HG03139 (cell line): ENCODE results near the gene PDE6D.
A peak's percentile ranks its signal among the peaks of the same experiment; 100 is the strongest.

ENCODE experiments used
- ATAC-seq: cut with Tn5 transposase; IDR thresholded peaks from one replicate; pipeline ENCODE4 v1.9.1; 2021; ENCODE audit not compliant: unreplicated experiment

PDE6D gene

DNA sequence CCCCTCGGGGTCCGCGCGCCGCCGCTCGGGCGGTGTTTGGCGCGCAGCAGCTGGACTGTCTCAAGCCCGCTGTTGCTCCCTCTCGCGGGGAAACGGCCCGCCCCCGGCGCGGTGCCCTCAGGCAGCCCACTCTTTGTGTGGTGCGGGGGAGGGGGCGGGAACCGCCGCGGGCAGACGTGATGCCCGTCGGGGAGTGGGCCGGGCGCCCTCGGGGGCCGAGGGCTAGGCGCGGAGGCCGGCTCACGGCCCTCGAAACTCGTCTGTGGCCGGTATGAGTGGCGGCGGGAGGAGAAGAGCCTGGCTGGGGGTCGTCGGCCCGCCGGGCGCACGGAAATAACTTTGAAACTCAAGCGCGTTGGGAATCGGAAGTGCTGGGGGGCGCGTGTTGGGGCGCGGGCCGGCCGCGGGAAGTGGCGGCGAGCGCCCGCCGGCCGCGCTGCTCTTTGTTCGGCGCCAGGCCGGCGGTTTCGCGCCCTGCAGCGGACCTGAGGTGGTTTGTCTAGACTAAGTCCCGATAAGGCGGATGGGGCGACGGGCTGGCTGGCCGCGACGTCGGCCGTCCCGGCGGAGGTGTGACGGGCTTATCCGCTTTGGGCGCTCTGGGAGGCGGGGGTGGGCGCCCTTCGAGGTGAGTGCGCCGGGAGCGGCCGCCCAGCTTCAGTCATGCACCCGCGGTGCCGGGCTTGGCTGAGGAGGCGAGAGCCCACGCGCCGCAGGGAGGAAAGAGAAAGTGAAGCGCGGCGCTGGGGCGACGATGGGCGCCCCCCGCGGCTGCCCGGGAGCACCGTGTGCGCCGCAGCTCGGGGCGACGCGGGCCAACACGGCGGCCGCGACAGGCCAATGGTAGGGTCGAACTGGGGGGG is 72.1 kb downstream of the PDE6D start:
- no peak for ATAC-seq

DNA sequence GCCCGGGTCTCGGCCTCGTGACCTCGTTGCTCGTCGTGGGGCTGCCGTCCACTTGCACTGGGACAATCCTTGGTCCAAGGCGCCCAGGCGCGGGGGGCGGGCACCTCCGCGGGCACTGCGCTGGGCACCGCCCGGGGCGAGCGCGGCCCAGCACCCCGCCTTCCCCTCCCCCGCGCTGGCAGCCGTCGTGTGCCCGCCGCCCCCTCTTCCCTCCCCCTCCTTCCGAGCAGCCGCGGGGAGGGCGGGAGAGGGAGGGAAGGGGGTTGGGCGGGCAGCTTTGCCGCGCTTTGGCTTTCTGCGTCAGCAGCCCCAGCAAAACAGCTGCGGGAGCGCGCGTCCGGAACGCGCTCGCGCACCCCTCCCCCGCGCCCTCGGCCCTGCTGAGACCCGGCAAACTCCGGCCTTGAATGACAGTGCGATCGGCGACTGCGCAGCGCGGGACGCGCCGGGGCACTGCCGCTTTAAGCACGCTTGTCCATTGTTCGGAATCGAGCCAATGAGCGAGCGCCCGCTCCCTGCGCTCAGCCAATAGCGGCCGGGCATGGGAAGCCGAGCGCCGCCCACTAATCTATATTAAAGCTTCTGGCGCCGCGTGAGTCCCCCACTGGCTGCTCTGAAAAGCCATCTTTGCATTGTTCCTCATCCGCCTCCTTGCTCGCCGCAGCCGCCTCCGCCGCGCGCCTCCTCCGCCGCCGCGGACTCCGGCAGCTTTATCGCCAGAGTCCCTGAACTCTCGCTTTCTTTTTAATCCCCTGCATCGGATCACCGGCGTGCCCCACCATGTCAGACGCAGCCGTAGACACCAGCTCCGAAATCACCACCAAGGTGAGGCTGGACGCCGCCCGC is 72.9 kb downstream of the PDE6D start, which contains the start of gene PTMA:
Gene PTMA (plus strand): TSS at position 599 of the 846 bp plus-strand sequence. CDS start 182 bp downstream, at position 781.
- peak; percentile 51 for ATAC-seq

DNA sequence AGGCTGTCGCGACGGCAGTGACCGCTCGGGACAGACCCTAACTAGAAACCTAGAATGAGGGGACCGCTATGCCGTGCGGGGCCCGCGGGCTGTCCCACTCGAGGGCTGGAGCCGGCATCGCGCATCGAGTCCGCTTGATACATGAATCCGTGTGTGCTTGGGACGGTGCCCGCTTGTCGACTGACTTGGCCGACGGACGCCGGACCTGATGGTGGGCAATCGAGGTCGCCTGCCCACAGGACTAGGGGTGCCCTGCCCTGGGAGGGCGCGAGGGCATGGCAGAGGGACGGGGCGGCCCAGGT is 73.5 kb downstream of the PDE6D start:
- ATAC-seq: no peak

DNA sequence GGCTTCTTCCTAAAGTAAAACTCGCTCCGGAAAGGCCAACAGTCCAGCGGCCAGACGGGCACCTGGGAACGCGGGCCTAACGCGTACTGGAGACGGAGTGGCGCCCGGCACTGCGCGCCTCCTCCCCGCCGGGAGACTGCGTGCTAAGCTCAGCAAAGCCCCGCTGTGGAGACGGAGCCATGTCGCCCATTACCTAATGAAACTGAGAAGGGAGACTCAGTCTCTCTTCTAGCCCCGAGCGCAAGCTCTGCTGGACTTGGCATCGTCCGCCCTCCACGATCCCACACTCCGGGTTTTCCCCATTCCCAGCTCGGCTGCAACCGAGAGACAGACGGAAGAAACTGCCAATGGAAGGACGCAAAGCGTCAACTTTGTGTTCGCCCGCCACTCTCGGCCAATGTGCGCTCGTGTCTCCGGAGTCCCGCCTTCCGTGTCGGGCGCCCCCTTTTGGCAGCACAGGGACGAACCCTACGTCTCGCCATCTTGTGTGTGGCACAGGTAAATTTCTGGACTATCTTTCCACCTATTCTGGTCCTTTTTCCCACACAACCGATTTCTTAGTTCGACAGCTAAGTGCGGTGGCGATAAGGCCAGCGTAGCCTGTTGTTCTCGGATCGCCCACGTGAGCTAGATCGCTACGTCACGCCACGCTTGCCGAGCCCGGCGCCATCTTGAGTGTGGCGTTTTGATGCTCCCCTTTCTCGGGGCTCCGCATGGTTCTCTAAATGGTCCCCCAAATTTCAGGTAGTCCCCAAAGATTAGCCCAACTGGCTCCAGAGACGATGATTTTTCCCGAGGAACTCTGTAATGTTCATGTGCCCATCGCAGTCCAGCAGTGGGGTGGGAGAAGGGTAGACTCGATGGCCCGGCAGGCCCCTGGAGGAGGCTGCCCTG is 74.1 kb downstream of the PDE6D start:
- ATAC-seq: peak; percentile 28

DNA sequence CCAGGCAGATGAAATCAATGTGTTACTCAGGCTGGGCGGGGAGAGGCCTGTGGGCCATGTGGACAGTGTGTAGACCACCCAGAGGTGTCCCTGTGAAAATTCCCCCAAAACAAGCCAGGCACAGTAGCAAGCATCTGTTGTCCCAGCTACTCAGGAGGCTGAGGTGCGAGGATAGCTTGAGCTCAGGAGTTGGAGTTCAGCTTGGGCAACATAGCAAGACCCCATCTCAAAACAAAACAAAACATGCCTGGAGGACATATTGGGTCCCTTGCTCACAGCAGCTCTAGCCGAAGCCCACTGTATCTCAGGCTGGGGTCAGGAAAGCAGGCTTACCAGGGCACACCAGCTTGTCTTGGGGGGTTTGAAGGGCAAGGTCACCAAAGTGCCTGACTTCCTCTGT is 77.1 kb downstream of the PDE6D start:
- no peak for ATAC-seq

DNA sequence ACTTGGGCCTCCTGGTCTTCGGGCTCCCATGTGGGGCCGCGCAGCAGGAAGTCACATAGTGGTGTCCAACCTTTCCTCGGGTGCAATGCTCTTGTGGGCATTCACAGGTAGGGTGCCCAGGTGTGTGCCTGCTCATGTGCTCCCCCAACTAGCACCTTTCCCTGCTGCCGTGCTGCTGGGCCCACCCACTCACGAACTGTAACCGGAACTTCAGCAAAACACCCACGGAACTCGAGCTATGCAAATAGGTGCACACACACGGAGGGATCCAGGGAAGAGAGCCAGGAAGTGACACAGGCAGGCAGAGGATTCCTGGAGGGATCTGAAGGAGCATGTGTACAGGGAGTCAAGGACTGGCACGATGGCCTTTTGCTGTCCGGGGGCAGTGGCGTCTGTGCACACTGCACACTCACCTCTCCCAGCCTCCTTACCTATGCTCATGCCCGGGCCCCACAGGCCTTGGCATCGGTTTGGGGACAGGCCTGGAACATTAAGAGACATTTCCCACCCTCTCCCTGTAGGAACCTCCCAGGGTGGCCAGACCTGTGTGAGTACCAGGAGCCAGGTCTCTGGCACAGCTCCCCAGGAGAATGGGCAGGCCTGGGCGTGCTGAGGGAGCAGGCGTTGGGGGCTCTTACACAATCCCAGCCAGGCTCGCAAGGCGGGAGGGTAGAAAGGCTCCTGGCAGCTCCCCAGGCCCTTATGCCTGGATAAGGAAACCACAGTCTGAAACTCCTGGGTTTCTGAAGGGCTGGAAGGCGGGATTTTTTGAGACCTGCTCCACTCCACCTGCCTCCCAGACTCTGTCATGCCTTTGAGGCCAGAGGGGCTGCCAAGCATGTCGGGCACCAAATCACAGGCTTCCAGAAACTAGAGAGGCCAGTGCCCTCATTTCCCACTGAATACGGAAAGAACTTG is 79.4 kb downstream of the PDE6D start:
- no peak for ATAC-seq

DNA sequence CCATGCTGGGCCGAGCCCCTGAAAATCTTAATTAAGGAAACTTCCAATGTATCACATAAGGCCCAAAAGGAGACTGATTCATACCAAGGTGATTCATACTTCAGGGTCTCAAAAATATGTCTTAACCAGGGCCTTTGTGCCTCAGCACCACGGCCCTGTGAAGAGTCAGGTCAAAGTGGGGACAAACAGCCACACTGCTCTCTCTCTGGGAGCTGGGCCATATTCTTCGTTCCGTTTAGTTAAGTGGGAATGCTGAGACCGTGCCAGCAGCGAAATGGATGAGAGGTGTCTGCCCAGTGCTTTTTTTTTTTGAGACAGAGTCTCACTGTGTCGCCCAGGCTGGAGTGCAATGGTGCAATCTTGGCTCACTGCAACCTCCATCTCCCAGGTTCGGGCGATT is 82.1 kb downstream of the PDE6D start:
- no peak for ATAC-seq

DNA sequence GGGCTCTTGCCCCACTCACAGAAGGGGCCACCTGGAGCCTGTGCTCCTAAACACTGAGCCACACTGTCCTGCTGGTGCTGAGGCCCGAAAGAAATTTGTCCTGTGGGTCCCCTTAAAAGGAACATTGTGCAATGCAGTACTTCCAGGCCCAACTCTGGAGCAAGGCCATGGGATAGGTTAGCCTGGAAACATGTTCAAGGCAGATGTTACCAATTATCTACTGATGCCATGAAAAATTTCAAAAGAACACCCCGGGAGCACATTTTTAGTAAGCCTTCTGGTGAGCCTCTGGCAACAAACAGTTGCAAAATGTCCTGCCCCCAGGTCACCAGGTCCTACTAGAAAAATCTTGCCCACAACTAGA is 85.1 kb downstream of the PDE6D start:
- ATAC-seq: no peak

DNA sequence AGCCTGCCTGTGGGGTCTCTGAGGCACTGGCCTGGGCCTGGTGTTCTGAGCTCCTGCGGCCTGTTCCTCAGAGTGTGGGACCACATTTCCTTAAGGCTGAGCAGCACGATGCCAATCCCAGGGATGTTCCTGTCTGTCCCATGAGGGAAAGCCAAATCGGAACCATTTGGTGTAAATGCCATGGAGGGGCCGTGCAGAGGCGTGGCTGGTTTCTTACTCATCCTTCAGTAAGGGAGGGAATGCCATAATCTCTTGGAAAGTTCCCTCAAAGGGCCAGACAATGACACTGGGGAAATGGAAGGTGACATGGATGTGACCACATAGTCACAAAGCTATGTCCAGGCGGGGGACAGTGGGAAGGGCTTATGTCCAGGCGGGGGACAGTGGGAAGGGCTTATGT is 87.1 kb downstream of the PDE6D start:
- ATAC-seq: no peak

DNA sequence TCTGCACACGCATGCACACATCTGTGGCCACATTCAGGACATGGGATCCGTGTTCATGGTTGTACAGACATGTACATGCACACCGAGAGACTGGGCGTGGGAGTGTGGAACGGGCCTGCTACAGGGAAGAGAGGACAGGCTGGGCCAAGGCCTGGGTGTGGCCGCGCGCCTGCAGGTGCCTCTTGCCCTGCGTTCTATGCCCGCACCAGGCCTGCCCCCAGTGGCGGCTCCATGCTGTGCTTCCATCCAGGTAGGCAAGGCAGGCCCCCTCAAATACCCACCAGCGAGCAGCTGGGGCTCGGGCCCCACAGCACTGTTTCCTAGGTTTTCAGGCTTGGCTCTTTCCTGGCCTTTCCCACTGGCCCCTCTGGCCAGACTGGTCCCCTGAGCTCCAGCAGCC is 88.2 kb downstream of the PDE6D start:
- no peak for ATAC-seq

DNA sequence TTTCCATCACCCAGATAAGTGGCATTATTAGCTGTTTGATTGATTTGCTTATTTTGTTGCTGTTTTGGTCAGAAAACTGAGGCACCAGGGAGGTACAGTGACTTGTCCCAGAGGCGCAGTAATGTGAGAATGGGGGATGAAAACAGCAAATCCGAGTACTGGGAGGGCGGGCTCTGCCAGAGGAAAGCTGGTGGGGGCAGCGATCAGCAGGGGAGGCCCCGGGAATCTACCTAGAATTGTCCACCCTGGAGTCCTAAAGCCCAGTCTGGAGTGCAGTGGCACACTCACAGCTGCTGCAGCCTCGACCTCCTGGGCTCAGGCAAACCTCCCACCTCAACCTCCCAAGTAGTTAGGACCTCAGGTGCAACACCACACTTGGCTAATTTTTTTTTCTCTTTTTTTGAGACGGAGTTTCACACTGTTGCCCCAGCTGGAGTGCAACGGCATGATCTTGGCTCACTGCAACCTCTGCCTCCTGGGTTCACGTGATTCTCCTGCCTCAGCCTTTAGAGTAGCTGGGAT is 89.8 kb downstream of the PDE6D start:
- ATAC-seq: no peak

DNA sequence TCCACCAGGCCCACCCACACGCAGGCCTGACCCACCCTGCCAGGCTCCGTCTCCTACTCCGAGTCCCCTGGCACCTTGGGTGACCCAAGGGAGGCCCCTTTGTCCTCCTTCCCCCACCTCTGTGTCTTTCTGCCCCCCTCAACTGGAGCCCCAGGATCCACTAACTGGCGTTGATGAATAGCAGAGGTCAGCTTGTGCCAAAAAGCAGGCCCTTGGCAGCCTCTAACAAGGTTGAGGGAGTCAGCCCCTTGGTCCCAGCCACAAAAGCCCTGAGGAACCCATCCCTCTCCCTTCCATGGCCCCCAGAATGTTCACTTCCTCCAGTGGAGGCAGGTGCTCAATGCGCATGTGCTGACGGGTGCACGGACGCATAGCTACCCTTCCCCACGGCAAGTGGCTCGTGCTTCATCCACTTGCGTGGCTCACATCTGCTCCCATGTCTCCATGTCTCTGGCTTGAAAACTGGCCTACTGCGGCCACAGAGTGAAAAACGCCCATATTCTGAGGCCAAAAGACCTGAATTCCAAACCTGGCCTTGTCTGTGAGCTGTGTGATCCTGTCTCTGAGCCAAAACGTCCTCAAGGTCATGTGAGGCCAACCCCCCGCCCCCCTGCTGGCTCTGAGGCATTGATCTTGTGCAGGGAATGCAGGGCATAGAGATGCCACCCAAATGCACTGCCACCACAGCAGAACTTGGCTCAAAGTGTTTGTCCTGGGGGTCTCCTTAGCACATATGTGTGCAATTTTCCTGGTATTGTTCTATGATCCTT is 91.8 kb downstream of the PDE6D start:
- ATAC-seq: no peak

DNA sequence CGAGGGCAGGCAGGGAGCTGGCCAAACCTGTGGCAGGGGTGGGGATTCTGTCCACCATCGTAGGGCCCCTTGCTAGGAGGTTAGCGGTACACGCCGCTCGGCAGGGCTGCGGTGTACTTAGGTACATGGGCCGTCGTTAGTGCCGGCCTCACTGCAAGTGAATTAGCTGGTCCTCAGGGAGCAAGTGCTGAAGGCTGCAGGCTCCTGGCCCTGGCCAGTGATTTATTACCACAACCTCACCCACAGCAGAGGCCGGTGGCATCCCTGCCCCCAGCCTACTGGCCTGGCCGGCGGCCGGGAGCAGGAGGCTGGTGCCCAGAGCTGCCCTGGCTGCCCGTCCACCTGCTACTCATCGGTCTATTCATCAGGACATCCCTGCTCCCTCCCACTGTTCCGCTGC is 92.4 kb downstream of the PDE6D start:
- ATAC-seq: no peak

DNA sequence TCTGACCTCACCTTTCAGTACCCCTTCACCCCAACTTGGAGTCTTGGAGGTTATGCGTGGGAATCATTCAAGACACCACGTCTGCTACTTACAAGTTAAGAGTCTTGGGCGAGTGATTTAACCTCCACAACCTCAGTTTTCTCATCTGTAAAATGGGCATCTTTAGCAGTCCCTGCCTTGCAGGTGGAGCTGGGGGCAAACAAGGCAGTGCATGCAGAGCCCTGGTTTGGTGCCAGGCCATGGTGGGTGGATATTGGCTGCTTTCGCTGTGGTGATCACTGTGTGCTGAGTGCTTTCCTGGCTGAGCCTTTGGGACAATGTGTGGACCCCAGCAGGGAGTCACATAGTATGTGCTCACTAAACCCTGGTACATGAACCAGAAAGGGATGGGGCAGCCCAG is 93.1 kb downstream of the PDE6D start:
- no peak for ATAC-seq

DNA sequence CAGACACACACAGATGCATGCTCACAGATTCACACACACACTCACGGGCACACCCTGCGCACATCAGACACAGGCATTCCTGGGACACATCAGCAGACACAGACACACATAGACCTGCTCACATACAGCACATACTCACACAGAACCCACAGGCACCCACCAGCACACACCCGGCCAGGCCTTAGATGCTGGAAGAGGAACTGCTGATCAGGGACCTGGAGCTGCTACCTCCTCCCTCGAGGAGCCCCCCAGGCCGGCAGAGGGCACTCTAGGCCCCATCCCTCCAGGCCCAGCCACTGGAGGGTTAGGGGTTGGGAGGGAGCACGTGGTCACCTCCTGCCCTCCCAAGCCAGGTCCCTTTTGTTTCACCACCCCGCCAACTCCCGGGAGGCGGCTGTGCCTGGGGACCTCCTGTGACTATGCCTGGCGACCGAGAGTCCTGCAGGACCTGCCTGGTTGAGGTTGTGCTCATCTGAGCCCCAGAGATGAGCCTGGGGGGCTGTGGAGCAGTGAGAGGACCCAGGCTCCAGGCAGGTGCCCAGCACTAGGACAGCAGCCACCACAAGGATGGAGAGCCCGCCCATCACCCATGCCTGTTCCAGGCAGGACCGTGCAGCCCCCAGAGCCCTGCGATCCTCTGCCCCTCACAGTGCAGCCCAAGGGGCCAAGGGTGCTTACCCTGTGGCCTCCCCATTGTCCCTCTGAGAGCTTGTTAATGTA is 93.8 kb downstream of the PDE6D start:
- ATAC-seq: peak; percentile 79

DNA sequence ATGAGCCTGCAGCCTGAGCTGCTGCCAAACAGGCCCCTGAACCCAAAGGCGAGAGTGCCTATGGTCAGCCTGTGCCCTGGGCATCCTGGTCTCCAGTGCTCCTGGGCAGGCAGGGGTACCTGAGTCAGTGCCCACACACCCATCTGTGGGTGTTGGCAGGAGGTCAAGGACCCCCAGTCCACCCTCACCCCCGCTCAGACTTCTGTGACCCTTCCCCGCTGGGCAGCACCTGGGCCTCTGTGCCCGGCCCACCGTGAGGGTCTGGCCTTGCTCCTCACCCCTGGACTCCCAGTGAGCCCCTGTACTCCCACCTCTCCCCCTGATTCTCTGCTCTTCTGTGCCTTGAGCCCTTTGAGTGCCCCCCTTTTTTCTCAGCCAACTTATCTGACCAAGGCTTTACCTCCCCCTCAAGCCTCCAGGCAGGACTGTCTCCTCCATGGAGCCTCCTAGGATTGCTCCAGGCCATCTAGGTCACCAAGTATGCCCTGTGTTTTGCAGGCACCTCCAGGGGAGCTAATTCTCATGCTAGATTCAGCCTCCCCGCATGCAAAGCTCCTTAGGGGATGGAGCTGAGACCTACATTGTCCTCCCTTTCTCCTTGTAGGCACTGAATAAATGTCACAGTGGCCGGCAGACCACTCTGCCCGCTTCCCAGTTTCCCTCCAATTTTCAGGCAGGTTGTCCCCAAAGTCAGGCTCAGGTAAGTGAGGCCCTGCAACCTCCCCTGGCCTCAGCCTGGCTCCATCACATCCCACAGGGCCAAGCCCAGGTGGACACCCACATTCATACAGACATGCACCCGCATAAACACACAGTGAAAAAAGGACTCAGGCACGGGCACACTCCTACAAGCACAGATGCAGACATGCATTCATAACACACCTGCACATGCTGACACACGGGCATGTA is 94.6 kb downstream of the PDE6D start:
- no peak for ATAC-seq

DNA sequence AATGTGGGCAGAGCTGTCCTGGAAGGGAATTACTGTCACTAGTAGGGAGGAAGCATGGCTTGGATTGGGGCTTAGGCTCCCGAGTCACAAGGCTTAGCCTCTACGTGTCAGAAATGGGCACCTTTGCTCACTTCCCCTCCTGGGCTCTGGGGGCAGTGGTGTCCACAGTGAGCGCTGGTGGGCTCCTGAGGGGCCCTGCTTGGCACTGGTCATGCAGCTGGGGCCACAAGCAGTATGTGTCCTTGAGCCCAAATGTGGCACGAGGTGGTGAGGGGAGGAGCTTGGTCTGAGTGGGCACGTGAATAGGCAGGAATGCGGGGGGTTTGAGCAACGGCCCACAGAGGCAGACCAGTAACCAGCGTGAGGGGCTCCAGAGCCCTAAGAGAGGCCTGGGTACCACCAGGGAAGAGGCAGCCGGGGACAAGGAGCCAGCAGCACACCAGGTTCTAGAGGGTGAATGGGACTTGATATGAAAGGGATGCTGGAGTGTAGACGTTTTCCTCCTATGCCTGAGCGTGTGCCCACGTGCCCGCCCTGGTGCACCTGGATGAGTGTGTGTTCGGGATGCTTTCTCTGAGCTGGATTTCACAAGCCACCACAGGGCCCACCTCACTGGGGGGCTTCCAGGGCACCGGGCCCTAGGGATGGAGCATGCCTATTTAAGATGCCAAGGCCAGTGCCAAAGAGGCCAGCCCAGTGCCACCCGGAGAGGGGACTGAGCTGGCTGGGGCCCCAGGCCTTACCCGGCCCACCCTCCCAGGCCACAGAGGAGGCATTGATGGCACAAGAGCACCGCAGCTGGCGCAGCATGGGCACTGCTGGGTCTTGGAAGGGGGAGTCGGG is 95.5 kb downstream of the PDE6D start:
- no peak for ATAC-seq
